BLaER1 (cell line): ENCODE data around the gene CSH2.
"Not testable (repeated sequence)": the region's sequence is repeated elsewhere in the genome, so short reads cannot be mapped to it uniquely, and the experiment has no call there.

Source experiments
- H3K27ac ChIP-seq: shearing (Covaris generic); formaldehyde crosslinking; 2 replicates; pipeline ENCODE4 v1.8.1; 2022
- H3K27me3 ChIP-seq: shearing (Covaris generic); formaldehyde crosslinking; 2 replicates; pipeline ENCODE4 v1.8.1; 2022
- H3K36me3 ChIP-seq: shearing (Covaris generic); formaldehyde crosslinking; 2 replicates; pipeline ENCODE4 v1.8.1; 2022
- H3K4me1 ChIP-seq: shearing (Covaris generic); formaldehyde crosslinking; 2 replicates; pipeline ENCODE4 v1.8.1; 2022
- H3K4me2 ChIP-seq: shearing (Covaris generic); formaldehyde crosslinking; 2 replicates; pipeline ENCODE4 v1.8.1; 2022
- H3K4me3 ChIP-seq: shearing (Covaris generic); formaldehyde crosslinking; 2 replicates; pipeline ENCODE4 v1.8.1; 2022
- H3K9ac ChIP-seq: shearing (Covaris generic); formaldehyde crosslinking; 2 replicates; pipeline ENCODE4 v1.8.1; 2022
- H3K9me3 ChIP-seq: shearing (Covaris generic); formaldehyde crosslinking; 2 replicates; pipeline ENCODE4 v1.8.1; 2022
- H4K20me1 ChIP-seq: shearing (Covaris generic); formaldehyde crosslinking; 2 replicates; pipeline ENCODE4 v1.8.1; 2022
- Cebpa-rat ChIP-seq: shearing (Covaris generic); IDR thresholded peaks from 2 replicates; pipeline ENCODE4 v1.8.1; 2022

Gene CSH2

DNA sequence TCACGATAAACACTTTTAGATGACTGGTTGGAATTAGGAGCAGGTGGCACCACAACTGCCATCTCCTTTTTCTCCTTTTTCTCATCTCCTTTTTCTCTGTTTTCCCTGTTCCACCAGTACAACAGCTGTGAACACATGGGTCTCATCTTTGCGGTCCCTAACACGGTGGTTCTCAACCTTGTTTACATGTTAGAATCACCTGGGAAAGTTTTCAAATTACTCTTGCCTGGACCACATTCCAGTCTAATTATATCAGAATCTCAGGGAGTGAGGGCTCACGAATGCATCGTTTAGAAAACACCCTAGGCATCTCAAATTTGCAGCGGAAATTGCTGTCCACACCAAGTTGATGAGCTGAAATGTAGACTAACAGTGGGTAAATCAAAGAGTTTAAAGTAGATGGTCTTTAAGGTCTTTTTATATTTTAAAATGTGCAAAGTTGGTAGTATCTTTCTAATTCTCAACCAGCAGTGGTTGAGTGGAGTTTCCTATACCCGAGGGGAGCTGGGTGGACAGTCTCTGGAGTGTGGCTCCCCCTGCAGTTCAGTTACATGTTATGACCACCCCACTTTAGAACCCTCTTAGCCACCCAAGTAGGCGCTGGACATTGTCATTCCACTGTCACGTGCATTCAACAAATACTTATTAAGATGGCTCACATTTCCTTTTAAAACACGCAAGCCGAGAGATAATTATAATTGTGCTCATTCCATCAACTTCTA, 19.0 kb upstream of the CSH2 start:
- not testable (repeated sequence) for H3K4me1 ChIP-seq, H4K20me1 ChIP-seq, H3K27me3 ChIP-seq, H3K4me3 ChIP-seq, H3K4me2 ChIP-seq, H3K27ac ChIP-seq, H3K9ac ChIP-seq, H3K36me3 ChIP-seq, H3K9me3 ChIP-seq

DNA sequence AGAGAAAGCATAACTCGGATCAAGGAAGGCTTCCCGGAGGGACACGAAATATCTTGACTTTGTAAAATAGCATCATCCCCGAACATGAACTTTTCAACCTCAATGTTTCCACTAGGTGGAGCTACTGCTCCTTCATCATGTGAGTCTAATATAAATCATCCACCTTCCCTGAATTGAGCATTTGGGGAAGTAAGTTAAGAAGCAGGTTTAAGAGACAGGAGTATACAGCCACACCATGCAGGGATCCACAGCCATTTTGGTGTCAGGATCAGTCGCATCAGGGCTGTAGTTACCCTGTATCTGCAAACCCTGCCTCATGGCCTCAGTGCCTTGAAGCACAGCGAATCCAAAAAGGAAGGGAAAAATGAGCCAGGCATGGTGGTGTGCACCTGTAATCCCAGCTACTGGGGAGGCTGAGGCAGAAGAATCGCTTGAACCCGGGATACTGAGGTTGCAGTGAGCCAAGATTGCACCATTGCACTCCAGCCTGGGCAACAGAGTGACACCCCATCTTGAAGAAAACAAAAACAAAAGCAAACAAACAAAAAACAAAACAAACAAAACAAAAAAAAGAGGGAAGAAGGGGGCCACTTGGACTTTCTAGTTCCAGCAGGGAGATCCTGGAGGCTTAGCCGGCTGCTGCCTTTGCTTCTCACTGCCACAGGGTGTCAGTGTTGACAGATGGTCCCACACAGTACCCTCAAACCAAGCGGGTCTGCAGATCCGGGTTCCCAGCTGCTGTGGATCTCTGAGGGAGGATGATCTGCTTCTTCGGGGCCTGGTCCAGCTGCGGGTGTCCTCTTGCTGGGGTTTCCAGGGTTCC, 15.8 kb upstream of the CSH2 start:
- not testable (repeated sequence) for H3K4me2 ChIP-seq, H3K9me3 ChIP-seq

DNA sequence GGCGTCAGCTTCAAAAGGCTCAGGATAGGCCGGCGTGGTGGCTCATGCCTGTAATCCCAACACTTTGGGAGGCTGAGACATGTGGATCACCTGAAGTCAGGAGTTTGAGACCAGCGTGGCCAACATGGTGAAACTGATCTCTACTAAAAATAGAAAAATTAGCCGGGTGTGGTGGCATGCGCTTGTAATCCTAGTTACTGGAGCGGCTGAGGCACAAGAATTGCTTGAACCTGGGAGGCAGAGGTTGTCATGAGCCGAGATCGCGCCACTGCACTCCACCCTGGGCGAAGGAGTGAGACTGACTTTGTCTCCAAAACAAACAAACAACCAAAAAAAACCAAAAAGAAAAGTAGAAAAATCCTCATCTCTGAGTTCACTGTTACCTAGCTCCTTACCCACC, 11.6 kb upstream of the CSH2 start:
- H3K4me2 ChIP-seq, H3K27ac ChIP-seq, H3K27me3 ChIP-seq, H3K36me3 ChIP-seq, H3K9me3 ChIP-seq, H3K4me1 ChIP-seq, H3K9ac ChIP-seq, H4K20me1 ChIP-seq, H3K4me3 ChIP-seq: not testable (repeated sequence)

More for the DNA sequence above, 15.8 kb upstream of the CSH2 start:
- not testable (repeated sequence) for H4K20me1 ChIP-seq, H3K27ac ChIP-seq, H3K4me3 ChIP-seq, H3K36me3 ChIP-seq, H3K4me1 ChIP-seq, H3K27me3 ChIP-seq, H3K9ac ChIP-seq

DNA sequence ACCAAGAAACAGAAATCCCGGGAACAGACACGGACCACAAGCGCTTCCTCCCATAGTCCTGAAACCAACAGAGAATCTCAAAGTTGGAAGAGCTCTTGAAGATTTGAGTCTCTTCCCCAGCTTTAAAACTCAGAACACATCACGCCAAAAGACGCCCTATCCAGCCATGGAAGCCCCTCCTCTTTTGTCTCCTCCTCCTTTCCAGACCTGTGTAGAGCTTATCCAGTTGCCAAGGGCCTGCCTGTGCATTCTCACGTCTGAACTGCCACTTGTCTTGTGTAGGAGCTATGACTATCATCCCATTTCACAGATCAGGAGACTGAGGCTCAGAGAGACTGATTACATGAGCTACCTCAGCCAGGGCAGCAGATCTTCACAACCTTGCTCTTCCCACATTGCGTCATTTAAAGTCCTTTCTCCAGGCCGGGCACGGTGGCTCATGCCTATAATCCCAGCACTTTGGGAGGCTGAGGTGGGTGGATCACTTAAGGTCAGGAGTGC, 9.2 kb upstream of the CSH2 start:
- H3K36me3 ChIP-seq, H3K4me2 ChIP-seq, H3K4me1 ChIP-seq, H3K9me3 ChIP-seq, H4K20me1 ChIP-seq, H3K9ac ChIP-seq, H3K27me3 ChIP-seq, H3K4me3 ChIP-seq, H3K27ac ChIP-seq: not testable (repeated sequence)

DNA sequence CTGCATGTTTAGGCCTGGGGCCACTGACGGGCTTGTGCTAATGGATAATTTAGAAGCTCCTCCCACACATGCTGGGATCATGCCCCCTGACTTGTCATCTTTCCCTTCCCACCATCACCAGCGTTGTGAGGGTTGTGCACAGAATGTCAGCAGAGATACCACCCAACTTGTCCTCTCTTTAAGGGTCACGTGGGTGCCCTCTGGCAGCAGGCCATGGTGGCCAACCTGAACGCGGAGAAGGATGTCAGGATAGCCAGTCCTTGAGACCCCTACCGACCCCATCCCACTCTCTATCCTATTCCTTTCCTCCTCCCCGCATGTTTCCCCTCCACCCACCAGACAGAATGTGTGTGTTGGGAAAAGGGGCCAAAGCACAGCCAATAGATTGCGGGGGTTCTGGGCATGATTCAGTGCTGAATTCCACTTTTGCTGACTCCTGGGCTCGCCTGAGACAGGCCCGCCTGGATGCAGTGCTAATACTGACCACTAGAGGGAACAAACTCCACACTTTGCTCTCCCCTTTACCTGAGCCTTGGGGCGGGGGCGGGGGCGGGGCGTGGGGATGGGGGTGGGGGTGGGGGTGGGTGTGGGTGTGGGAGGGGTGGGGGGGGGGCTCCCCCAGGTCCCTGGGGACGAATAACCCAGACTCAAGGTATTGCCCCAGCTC, 8.6 kb upstream of the CSH2 start, which contains the start of gene GH2:
GH2 (minus strand) TSS at position 10 of the 667 bp plus-strand sequence. CDS start 143 bp downstream, outside the sequence.
- H3K4me1 ChIP-seq: peaks cover 10% of the 10 kb centered on the region
- no peak within 1 kb of the TSS for H3K4me3 ChIP-seq
- no peaks in the 10 kb centered on the region for H3K27me3 ChIP-seq
- H3K36me3 ChIP-seq: no peaks in the 10 kb centered on the region
- H3K27ac ChIP-seq: no peak within 1 kb of the TSS
- no peaks in the 10 kb centered on the region for H4K20me1 ChIP-seq
- H3K9ac ChIP-seq: no peak within 1 kb of the TSS
- no peak within 1 kb of the TSS for H3K4me2 ChIP-seq
- no peaks in the 10 kb centered on the region for H3K9me3 ChIP-seq
- no peak for TF ChIP-seq Cebpa-rat

DNA sequence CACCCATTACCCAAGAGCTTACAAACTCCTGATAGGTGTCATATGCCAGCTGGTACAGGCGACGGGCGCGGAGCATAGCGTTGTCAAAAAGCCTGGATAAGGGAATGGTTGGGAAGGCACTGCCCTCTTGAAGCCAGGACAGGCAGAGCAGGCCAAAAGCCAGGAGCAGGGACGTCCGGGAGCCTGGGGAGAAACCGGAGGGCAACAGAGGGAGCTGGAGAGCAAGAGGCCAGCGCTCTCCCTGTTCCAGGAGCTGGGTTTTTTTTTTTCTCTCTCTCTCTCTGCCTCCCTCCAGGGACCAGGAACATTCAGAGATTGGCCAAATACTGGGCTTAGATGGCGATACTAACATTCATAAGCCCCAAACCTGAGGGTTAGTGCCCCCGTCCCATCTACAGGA, 7.9 kb upstream of the CSH2 start:
- not testable (repeated sequence) for H3K9me3 ChIP-seq, H3K4me2 ChIP-seq, H3K4me3 ChIP-seq, H3K36me3 ChIP-seq, H3K27me3 ChIP-seq, H4K20me1 ChIP-seq, H3K27ac ChIP-seq, H3K9ac ChIP-seq, H3K4me1 ChIP-seq

DNA sequence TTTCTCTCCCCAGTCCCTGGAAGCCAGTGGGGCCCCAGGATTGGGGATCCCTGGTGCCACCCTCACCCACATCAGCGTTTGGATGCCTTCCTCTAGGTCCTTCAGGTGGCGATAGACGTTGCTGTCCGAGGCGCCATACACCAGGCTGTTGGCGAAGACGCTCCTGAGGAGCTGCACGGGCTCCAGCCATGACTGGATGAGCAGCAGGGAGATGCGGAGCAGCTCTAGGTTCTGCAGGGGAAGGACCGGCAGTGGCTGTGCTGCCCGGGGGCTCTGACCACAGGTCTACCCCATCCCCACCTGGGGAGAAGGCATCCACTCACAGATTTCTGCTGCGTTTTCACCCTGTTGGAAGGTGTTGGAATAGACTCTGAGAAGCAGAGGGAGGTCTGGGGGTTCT, 7.2 kb upstream of the CSH2 start:
- H3K4me3 ChIP-seq: no peak overlapping the region
- no peak for TF ChIP-seq Cebpa-rat
- no peak overlapping the region for H3K27ac ChIP-seq
- H3K4me2 ChIP-seq: no peak overlapping the region
- H4K20me1 ChIP-seq: no peaks in the 10 kb centered on the region
- H3K36me3 ChIP-seq: no peaks in the 10 kb centered on the region
- H3K27me3 ChIP-seq: no peaks in the 10 kb centered on the region
- peaks cover 10% of the 10 kb centered on the region for H3K4me1 ChIP-seq
- H3K9me3 ChIP-seq: no peaks in the 10 kb centered on the region
- H3K9ac ChIP-seq: no peak overlapping the region

DNA sequence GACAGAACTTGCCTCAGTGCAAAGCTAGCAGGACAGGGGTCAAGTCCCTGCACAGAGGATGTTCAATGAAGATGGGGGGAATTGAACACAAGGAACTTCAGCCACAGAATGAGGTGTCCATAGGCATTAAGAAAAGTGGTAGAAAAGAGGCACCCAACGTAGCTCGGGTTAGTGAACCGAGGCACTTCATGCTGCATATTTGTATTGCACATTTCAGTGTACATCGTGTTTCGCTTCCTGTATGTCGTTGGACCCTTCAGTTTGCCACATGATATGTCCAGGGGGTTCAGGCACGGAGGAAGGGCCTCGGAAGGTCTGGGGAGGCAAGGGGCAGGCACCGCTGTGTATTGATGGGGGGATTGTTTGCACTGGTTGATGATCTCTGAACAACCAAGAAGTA, 4.9 kb upstream of the CSH2 start:
- not testable (repeated sequence) for H4K20me1 ChIP-seq, H3K4me1 ChIP-seq, H3K36me3 ChIP-seq, H3K9me3 ChIP-seq, H3K27me3 ChIP-seq, H3K27ac ChIP-seq, H3K9ac ChIP-seq, H3K4me3 ChIP-seq
- H3K4me2 ChIP-seq: peak overlapping the region; percentile 48

DNA sequence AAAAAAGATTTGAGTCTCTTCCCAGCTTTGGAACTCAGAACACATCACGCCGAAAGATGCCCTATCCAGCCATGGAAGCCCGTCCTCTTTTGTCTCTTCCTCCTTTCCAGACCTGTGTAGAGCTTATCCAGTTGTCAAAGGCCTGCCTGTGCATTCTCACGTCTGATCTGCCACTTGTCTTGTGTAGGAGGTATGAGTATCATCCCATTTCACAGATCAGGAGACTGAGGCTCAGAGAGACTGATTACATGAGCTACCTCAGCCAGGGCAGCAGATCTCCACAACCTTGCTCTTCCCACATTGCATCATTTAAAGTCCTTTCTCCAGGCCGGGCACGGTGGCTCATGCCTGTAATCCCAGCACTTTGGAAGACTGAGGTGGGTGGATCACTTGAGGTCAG, 1.2 kb upstream of the CSH2 start:
- not testable (repeated sequence) for H3K27ac ChIP-seq, H3K9me3 ChIP-seq, H3K4me1 ChIP-seq, H4K20me1 ChIP-seq, H3K27me3 ChIP-seq, H3K4me2 ChIP-seq, H3K9ac ChIP-seq, H3K4me3 ChIP-seq, H3K36me3 ChIP-seq

DNA sequence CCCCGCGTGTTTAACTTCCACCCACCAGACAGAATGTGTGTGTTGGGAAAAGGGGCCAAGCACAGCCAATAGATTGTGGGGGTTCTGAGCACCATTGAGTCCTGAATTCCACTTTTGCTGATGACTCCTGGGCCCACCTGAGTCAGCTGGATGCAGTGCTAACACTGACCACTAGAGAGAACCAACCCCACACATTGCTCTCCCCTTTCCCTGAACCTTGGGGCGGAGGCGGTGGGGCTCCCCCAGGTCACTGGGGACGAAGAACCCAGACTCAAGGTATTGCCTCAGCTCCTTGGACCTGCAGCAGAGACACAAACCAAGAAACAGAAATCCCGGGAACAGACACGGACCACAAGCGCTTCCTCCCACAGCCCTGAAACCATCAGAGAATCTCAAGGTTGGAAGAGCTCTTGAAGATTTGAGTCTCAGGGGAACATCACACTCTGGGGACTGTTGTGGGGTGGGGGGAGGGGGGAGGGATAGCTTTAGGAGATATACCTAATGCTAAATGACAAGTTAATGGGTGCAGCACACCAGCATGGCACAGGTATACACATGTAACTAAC, 667 bp upstream of the CSH2 start:
- not testable (repeated sequence) for H3K36me3 ChIP-seq, H3K27me3 ChIP-seq, H4K20me1 ChIP-seq, H3K27ac ChIP-seq, H3K9me3 ChIP-seq, H3K9ac ChIP-seq, H3K4me1 ChIP-seq, H3K4me3 ChIP-seq, H3K4me2 ChIP-seq

DNA sequence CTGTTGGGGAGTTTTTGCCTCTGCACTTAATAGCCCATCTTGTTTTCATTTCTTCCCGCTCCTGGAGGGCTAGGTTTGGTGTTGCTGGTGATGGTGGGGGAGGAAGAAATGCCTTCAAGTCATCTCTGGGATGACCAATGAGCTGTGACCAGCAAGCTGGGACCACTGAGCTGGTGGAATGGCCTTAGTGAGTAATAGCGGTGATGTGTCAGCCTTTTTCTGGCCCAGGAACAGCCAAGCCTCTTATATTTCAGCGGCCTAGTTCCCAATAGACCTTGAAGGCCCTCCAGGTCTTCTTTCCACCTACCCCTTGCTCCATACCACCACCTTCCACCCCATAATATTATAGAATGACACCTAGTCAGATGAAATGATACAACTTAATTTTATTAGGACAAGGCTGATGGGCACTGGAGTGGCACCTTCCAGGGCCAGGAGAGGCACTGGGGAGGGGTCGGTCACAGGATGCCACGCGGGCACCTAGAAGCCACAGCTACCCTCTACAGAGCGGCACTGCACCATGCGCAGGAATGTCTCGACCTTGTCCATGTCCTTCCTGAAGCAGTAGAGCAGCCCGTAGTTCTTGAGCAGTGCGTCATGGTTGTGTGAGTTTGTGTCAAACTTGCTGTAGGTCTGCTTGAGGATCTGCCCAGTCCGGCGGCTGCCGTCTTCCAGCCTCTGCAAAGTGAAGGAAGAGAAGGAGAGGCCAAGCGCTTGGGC, 1.7 kb downstream of the CSH2 start:
- not testable (repeated sequence) for H3K4me1 ChIP-seq, H3K36me3 ChIP-seq, H3K27ac ChIP-seq

DNA sequence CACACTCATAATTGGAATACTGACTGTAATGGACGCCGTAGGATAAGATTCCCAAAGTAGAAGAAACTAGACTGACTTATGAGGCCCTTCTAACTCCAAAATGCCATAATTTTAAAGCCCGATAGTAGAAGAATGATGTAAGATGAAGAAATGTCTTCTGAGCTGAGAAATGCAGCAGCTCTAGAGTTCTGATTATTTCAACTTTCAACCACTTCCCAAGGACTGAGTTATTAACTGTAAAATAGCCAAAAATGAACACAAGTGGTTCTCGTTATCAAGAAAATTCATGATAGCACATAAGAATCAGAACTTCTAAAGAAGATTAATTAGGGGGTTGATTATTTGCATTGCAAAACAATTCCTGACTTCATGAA, 3.2 kb downstream of the CSH2 start:
- not testable (repeated sequence) for H3K36me3 ChIP-seq, H3K9me3 ChIP-seq, H3K27me3 ChIP-seq, H3K4me1 ChIP-seq, H3K27ac ChIP-seq, H3K9ac ChIP-seq, H4K20me1 ChIP-seq, H3K4me2 ChIP-seq, H3K4me3 ChIP-seq

More for the DNA sequence above, 1.7 kb downstream of the CSH2 start:
- not testable (repeated sequence) for H4K20me1 ChIP-seq, H3K27me3 ChIP-seq, H3K9me3 ChIP-seq, H3K4me3 ChIP-seq, H3K9ac ChIP-seq, H3K4me2 ChIP-seq

DNA sequence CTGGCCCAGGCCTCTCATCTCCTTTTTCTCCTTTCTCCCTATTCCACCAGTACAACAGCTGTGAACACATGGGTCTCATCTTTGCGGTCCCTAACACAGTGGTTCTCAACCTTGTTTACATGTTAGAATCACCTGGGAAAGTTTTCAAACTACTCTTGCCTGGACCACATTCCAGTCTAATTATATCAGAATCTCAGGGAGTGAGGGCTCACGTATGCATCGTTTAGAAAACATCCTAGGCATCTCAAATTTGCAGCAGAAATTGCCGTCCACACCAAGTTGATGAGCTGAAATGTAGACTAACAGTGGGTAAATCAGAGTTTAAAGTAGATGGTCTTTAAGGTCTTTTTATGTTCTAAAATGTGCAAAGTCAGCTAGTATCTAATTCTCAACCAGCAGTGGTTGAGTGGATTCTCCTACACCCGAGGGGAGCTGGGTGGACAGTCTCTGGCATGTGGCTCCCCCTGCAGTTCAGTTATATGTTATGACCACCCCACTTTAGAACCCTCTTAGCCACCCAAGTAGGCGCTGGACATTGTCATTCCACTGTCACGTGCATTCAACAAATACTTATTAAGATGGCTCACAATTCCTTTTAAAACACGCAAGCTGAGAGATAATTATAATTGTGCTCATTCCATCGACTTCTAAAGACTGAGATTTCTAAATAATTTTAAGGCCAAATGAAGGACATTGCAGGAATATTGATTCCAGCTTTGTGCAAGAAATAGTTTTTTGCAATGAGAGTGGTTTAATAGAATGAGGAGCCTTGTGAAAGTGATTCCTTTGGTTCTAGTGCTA, 3.8 kb downstream of the CSH2 start:
- H3K27ac ChIP-seq, H3K4me3 ChIP-seq, H4K20me1 ChIP-seq: not testable (repeated sequence)

More for the DNA sequence above, 3.8 kb downstream of the CSH2 start:
- not testable (repeated sequence) for H3K9ac ChIP-seq, H3K36me3 ChIP-seq, H3K27me3 ChIP-seq, H3K4me1 ChIP-seq, H3K9me3 ChIP-seq, H3K4me2 ChIP-seq
